Activated T-helper 2 cell treated with anti-CD3 and anti-CD28 coated beads, Interferon-gamma antibody, Interleukin-2, Interleukin-4, amounts not matched to agents 10 μg/mL and 5 μg/mL and 100 μg/mL, durations not matched to agents 14 hours and 24 hours and 36 hours (primary cell): ENCODE measurements around the gene ACO2. TPM values are rescaled to one million over a fixed set of nuclear protein-coding genes. Genes with fewer than 3 reads are reported as not detected.

Experiments used
- DNase-seq: peaks from one replicate; pipeline ENCODE4 v3.0.0; 2021; ENCODE audit warnings: low spot score
- H3K27ac Mint-ChIP-seq: one replicate; pipeline ENCODE4 v1.8.0; 2021; ENCODE audit warnings: mixed read lengths
- H3K27me3 Mint-ChIP-seq: one replicate; pipeline ENCODE4 v1.8.0; 2021; ENCODE audit warnings: low read depth, mixed read lengths
- H3K36me3 Mint-ChIP-seq: one replicate; pipeline ENCODE4 v1.8.0; 2021; ENCODE audit warnings: low read depth, mixed read lengths
- H3K4me1 Mint-ChIP-seq: one replicate; pipeline ENCODE4 v1.8.0; 2021; ENCODE audit warnings: low read depth, mixed read lengths
- H3K4me3 Mint-ChIP-seq: one replicate; pipeline ENCODE4 v1.8.0; 2021; ENCODE audit warnings: low read depth, mild to moderate bottlenecking, moderate library complexity, mixed read lengths
- H3K9me3 Mint-ChIP-seq: one replicate; pipeline ENCODE4 v1.8.0; 2021; ENCODE audit warnings: mixed read lengths
- intact Hi-C: fragments of 100-400 bp; cut with micrococcal nuclease; formaldehyde crosslinking; loops from one replicate; pipeline ENCODE4 v1.15.1; 2023
- total RNA-seq: library from RNA; stranded (reverse); gene quantifications from 2 replicates; pipeline ENCODE4 v1.2.3, GENCODE V29; 2022

ACO2 gene
- total RNA-seq, 1 donor from 2014 or later, result 94.1 TPM

DNA sequence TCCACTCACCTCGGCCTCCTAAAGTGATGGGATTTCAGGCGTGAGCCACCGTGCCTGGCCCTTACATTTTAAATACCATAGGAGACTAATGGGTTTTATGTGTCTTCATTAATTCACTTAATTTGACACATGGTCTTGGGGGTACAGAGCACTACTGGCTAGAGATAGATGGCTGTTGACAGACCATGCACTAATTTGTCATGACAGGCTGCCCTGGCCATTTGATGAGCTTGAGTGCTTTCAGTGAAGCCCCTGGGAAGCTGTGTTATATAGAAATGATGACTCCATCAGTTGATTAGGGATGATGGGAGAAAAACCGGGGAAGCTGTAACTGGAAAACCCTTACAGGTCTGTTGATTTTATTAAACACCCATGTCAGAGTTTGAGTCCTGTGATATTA lies 7.0 kb upstream of the ACO2 start:
- intact Hi-C loops, result no loop called here
- no peaks in the 10 kb centered on the region for H3K27me3 Mint-ChIP-seq
- H3K4me3 Mint-ChIP-seq, result no peak overlapping the region
- peaks cover 61% of the 10 kb centered on the region for H3K36me3 Mint-ChIP-seq
- DNase-seq, result no peak
- H3K4me1 Mint-ChIP-seq, result peaks cover 5% of the 10 kb centered on the region
- H3K27ac Mint-ChIP-seq, result no peak overlapping the region
- H3K9me3 Mint-ChIP-seq, result no peaks in the 10 kb centered on the region

DNA sequence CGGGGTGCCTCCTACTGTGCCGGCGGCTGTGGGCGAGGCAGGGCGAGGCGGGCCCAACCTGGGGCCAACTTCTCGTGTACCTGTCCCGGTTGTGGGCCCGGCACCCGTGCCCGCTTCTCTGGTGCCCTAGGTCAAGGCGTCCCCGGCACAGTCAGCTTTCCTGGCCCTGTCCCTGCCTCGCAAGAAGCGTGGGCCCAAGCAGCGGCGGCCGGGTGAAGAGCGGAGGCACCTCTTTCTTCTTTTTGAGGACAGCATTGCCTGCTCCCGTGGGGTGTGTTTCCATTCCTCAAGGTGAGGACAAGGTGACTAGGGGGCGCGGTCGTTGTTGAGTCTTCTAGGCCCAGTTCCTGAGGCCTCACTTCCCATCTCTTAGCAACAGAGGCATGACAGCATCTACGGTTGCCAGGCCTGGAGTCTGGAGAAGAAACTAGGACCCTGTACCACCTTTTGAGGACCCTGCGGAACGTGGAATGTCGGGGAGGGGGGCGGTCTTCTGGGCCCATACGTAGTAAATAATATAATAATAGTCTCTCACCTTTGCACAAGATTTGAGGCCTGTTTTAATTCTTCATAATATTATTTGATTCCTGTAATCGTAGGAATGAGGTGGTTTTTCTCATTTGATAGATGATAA lies 418 bp downstream of the ACO2 start:
- H3K36me3 Mint-ChIP-seq, result peaks cover 45% of the 10 kb centered on the region
- H3K4me3 Mint-ChIP-seq, result peak overlapping the region; percentile 85
- H3K27me3 Mint-ChIP-seq, result no peaks in the 10 kb centered on the region
- no peak for DNase-seq
- intact Hi-C loops, result loop anchor here (1.0 to 5.0 kb wide), 2 partner anchors 25 to 517 kb away; partner anchors contain the start of gene RBX1
- peaks cover 31% of the 10 kb centered on the region for H3K4me1 Mint-ChIP-seq
- peak overlapping the region; percentile 98 for H3K27ac Mint-ChIP-seq
- H3K9me3 Mint-ChIP-seq, result no peaks in the 10 kb centered on the region

DNA sequence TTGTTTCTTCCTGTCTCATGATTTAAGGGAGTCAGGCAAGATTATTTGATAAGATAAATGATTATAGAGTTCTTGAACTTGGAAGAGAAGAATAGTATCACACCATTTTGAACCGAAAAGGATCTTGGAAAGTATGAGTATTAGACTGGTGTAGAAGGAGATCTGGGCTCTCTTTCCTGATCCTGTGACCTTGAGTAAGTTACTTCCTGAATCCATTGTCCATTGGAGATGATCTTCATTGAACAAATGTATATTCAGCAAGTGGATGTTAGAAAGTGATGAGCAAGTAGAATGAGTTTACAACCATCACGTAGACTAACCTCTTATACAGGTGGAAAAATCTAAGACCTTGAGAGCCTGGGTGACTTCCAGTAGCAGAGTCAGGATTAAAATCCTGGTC lies 2.0 kb downstream of the ACO2 start:
- Mint-ChIP-seq H3K4me3 (peak overlapping the region; percentile 53), H3K9me3 (no peaks in the 10 kb centered on the region), H3K27me3 (no peaks in the 10 kb centered on the region), H3K36me3 (peaks cover 33% of the 10 kb centered on the region), H3K4me1 (peaks cover 31% of the 10 kb centered on the region), H3K27ac (no peak overlapping the region)
- no peak for DNase-seq
- intact Hi-C loops, result no loop called here

DNA sequence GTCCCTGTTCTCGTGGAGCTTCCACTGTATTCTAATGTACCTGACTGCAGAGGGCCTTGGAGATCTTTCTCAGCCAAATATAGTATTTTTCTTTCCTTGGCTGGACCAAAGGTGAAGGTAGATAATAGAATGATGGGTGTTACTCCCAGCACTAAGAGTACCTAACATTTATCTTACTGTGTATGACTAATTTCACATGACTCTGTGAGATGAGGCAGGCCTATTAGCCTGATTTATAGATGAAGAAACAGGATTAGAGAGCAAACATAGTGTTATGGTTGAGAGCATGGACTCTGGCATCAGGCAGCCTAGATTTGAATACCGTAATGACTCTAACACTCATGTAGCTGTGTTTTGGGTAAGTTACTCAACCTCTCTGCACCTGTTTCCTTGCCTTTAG lies 2.7 kb downstream of the ACO2 start:
- Mint-ChIP-seq H3K27ac (no peak overlapping the region), H3K27me3 (no peaks in the 10 kb centered on the region), H3K4me1 (peaks cover 29% of the 10 kb centered on the region), H3K4me3 (no peak overlapping the region), H3K36me3 (peaks cover 26% of the 10 kb centered on the region), H3K9me3 (no peaks in the 10 kb centered on the region)
- intact Hi-C loops, result no loop called here
- no peak for DNase-seq

DNA sequence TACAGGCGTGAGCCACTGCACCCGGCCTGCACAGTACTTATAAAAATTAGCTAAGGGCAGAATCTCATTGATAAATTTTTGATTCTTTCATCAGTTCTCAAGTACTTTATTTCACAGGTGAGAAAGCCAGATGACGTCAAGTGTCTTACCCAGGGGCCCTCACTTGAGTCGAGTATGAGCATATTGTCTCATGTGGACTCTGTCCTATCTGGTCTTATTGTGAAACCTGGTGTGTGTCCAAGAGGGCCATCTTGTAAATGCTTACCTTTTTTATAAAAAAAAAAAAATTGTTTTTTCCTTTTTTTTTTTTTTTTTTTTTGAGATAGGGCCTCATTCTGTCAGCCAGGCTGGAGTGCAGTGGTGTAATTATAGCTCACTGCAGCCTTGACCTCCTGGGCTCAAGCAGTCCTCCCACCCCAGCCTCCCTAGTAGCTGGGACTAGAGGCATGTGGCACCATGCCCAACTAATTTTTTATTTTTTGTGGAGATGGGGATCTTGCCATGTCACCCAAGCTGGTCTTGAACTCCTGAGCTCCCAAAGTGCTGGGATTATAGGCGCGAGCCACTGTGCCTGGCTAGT lies 6.0 kb downstream of the ACO2 start:
- no peak for DNase-seq
- H3K36me3 Mint-ChIP-seq, result peaks cover 7% of the 10 kb centered on the region
- H3K27ac Mint-ChIP-seq, result no peak overlapping the region
- peaks cover 15% of the 10 kb centered on the region for H3K4me1 Mint-ChIP-seq
- no peaks in the 10 kb centered on the region for H3K27me3 Mint-ChIP-seq
- H3K9me3 Mint-ChIP-seq, result no peaks in the 10 kb centered on the region
- intact Hi-C loops, result no loop called here
- H3K4me3 Mint-ChIP-seq, result no peak overlapping the region

DNA sequence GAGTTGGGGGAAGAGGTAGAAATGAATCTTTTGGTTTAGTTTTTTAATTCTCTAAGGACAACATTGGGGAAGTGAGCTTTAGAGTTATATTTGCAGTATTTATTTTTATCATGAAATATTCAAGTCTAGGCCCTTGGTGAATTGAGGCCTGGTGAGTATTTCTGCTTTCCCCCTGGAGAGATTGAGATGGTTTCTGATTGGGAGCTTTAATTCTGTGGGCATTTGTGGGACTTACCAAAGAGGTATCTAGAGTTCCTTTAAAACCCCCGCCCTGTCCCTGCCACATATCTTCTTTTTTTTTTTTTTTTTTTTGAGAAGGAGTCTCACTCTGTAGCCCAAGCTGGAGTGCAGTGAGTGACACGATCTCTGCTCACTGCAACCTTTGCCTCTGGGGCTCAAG lies 9.6 kb downstream of the ACO2 start:
- intact Hi-C loops, result no loop called here
- Mint-ChIP-seq H3K27me3 (no peaks in the 10 kb centered on the region), H3K36me3 (peaks cover 4% of the 10 kb centered on the region), H3K27ac (no peak overlapping the region), H3K4me3 (no peak overlapping the region), H3K4me1 (peaks cover 12% of the 10 kb centered on the region), H3K9me3 (no peaks in the 10 kb centered on the region)
- no peak for DNase-seq

DNA sequence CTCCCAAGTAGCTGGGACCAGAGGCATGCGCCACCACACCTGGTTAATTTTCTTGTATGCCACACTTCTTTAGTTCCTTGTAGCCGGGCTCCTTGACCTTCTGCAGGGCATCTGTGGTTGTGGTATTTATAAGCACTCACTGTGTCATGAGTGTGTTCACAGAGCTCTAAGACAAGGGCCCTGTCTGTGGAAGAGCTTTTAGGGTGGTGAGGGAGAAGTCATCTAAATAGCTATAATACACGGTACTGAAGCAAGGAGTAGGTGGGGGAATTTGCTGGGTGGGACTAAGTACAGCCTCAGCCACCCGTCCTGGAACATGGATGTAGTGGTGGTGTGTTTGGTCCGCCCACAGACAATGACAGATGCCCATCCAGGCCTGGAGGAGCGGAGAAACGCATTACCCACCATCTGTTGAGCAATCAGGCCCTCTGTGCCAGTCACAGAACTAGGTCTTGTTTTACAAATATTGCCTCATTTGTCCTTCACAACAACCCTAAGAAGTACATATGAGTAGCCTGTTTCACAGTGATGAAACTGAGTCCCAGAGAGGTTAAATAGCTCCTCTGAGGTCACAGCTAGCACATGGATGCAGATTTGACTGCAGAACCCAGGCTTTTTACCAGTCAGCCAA lies 10.1 kb downstream of the ACO2 start:
- no peak for DNase-seq
- peaks cover 8% of the 10 kb centered on the region for H3K4me1 Mint-ChIP-seq
- peak overlapping the region; percentile 52 for H3K27ac Mint-ChIP-seq
- no peaks in the 10 kb centered on the region for H3K27me3 Mint-ChIP-seq
- no peak overlapping the region for H3K4me3 Mint-ChIP-seq
- no peaks in the 10 kb centered on the region for H3K9me3 Mint-ChIP-seq
- intact Hi-C loops, result no loop called here
- H3K36me3 Mint-ChIP-seq, result peaks cover under 1% of the 10 kb centered on the region

DNA sequence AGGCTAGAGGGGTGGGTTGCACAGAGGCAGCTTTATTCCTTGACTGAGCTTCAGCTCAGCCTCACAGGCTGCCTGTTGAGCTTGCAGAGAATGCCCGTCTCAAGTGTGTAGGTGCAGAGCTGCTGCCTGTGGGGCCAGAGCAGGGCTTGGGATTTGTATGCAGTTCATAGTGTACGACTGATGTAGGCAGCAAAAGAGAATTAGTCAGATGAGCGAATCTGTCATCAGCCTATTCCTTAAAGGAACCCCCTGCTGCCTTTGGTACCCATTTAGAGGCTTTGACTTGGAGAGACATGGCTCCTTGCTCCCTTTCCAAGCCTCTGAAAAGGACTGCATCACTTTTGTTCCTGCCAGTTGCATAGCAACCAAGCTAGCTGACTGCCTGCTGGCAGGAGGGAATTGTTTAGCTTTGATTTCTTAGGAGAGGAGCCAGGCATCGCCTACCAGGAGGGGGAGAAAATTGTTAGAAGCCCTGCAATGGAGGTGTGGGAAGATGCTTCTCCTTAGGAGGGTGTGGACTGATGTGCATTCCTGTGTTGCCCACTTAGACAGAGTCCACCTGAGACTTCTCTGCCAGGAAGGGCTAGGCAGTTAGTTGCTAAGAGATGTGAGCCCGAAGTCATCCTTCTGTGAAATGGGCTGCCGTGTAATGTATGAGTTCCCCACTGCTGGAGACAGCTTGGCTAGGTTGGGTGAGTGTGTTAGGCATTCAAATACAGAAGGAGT lies 10.9 kb downstream of the ACO2 start:
- DNase-seq, result no peak
- Mint-ChIP-seq H3K9me3 (no peaks in the 10 kb centered on the region), H3K4me3 (no peak overlapping the region), H3K27me3 (no peaks in the 10 kb centered on the region), H3K27ac (no peak overlapping the region), H3K36me3 (no peaks in the 10 kb centered on the region), H3K4me1 (peaks cover 7% of the 10 kb centered on the region)
- intact Hi-C loops, result no loop called here

DNA sequence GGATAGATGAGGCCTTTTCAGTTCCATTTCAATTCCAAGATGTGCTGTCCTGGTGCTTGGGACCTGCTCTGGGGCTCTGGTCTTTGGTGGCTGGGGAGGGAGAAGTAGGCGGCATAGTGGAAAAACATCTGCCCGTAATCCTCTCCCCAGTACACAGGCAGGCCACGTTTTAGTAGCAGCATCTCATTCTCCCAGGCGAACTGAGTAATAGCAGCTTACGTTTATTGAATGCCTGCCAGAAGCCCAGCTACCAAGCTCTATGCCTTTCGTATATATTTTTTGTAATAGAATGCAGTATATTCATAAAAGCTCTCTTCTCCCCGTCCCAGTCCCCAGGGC lies 11.4 kb downstream of the ACO2 start:
- DNase-seq, result no peak
- Mint-ChIP-seq H3K27me3 (no peaks in the 10 kb centered on the region), H3K27ac (no peak overlapping the region), H3K4me3 (no peak overlapping the region), H3K4me1 (peaks cover 7% of the 10 kb centered on the region), H3K9me3 (no peaks in the 10 kb centered on the region), H3K36me3 (no peaks in the 10 kb centered on the region)
- intact Hi-C loops, result no loop called here

DNA sequence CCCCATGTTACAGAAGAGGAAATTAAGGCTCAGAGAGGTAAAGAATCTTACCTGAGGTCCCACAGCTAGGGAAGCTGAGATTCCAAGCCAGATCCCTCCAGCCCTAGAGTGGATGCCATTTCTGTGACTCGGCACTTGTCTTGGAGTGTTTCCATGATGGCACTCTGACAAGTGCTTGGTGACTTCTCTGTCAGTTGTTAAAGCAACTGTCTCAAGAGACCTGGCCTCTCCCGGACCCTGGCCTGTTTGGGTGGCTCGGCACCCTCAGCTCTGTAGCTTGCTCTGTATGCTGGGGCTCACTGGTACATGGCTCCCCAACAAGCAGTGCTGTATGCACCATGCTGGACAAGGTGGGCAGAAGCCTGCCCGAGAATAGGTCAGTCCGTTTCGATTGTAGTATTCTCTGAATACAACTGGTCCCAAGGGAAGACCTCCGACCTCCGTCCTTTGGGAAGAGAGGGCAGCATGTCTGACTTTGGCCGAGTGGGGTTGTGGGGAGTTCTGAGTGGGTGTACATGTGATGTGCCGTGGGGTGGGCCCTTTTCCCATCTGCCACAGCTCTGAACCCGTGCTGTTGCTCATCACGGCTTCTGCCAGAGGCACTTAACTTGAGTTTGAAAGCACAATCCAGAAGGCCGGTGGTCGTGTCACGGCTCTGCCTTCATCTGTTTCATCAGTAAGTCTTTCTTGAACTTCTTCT lies 12.4 kb downstream of the ACO2 start:
- Mint-ChIP-seq H3K27ac (no peak overlapping the region), H3K9me3 (no peaks in the 10 kb centered on the region), H3K27me3 (no peaks in the 10 kb centered on the region), H3K36me3 (no peaks in the 10 kb centered on the region), H3K4me1 (peaks cover 10% of the 10 kb centered on the region), H3K4me3 (no peak overlapping the region)
- intact Hi-C loops, result no loop called here
- no peak for DNase-seq

DNA sequence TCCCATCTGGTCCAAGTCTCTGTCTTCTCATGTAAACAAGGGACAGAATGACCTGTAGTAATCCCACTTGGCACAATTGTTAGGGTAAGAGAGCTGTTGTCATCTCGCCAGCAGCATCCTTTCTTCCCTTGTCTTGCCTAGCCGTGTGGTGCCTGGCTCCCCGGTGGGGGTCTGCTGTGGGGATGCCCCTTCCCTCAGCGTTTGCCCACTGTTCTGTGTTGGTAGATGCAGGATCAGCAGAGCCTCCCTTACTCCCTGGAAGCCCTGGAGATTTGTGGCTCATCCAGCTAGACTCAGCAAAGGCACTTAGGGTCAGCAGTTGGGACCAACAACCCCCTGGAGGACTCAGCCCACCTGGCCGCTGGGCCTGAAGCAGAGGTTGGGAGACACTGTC lies 13.0 kb downstream of the ACO2 start:
- H3K4me1 Mint-ChIP-seq, result peaks cover 10% of the 10 kb centered on the region
- no peaks in the 10 kb centered on the region for H3K9me3 Mint-ChIP-seq
- H3K27ac Mint-ChIP-seq, result no peak overlapping the region
- DNase-seq, result no peak
- H3K27me3 Mint-ChIP-seq, result no peaks in the 10 kb centered on the region
- H3K4me3 Mint-ChIP-seq, result no peak overlapping the region
- no peaks in the 10 kb centered on the region for H3K36me3 Mint-ChIP-seq
- intact Hi-C loops, result no loop called here

DNA sequence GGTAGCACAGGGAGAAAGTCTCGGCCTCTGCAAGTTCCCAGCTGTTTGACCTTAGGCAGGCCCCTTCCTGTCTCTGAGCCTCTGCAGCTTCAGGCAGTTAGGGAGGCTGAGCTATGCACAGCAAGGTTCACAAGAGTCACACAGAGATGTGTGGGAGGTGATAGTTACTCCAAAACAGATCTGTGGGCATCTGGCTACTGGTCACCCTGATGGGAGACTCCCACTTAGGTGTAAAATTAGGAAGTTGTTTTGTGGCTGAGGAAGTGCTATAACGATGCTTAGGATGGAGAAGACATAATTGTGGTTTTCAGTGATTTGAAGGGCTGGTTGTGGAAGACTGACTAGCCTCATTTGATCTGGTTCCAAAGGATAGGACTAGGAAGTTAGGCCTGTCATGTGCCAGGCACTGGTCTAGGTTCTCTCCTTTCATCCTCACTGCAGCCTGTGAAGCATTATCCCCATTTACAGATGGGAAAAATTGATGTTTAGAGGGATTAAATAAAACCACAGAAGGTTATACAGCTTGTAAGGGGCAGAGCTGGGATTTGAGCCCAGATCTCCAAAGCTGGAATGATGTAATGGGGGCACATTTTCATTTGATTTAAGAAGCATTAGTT lies 13.5 kb downstream of the ACO2 start:
- intact Hi-C loops, result no loop called here
- H3K27me3 Mint-ChIP-seq, result no peaks in the 10 kb centered on the region
- DNase-seq, result no peak
- peak overlapping the region; percentile 1 for H3K27ac Mint-ChIP-seq
- H3K4me3 Mint-ChIP-seq, result no peak overlapping the region
- H3K9me3 Mint-ChIP-seq, result no peaks in the 10 kb centered on the region
- H3K4me1 Mint-ChIP-seq, result peaks cover 10% of the 10 kb centered on the region
- no peaks in the 10 kb centered on the region for H3K36me3 Mint-ChIP-seq
